Fibroblast of mammary gland (primary cell): ENCODE results near the gene HMGXB4.

ENCODE experiments used
- DNase-seq: peaks from one replicate; pipeline ENCODE4 v3.0.0-alpha.2; 2010; ENCODE audit warnings: low read depth
- H3K4me3 ChIP-seq: 2 replicates; pipeline ENCODE4 v1.5.1; 2011; ENCODE audit warnings: low read depth, mild to moderate bottlenecking, low read length, moderate library complexity; ENCODE audit not compliant: control insufficient read depth
- TF ChIP-seq, protein P1 (sequence below): conservative IDR thresholded peaks from 2 replicates; pipeline ENCODE4 v1.5.1; 2011; ENCODE audit warnings: low read depth, low read length, inconsistent platforms; ENCODE audit not compliant: control insufficient read depth, insufficient read depth

Gene HMGXB4

DNA sequence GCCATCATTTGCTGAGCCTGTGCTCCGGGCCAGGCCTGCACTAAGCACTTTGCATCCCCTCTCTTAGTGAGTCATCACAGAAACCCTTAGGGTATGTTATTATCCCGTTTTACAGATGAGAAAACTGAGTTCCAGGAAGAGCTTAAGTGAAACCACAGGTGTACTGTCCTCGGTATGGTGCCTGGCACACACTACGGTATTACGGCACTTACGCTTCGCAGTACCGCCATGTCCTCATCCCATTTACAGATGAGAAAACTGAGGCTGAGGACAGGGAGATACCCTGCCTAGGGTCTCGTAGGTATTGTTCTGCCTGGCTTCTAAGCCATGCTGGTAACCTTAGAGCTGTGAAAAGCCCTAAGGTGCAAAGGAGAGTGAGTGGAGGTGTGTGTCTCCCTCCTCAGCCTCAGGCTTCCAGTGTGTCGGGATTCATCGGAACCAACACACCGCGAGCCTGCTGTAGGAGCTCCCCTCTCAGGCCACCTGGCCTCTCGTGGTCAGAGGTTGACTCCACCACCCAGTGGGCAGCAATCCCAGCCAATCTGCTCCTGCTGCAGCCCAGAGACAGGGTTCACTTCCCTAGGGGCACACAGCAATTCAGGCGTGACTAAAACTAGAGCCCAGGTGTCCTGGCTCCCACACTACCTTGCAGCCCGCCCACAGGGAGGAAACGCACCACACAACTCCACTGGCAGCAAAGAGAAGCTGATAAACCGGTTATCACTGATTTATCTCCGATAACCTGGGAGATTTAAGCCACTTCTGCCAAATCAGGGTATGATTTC is 84.0 kb downstream of the HMGXB4 start:
- TF ChIP-seq, protein P1, sequence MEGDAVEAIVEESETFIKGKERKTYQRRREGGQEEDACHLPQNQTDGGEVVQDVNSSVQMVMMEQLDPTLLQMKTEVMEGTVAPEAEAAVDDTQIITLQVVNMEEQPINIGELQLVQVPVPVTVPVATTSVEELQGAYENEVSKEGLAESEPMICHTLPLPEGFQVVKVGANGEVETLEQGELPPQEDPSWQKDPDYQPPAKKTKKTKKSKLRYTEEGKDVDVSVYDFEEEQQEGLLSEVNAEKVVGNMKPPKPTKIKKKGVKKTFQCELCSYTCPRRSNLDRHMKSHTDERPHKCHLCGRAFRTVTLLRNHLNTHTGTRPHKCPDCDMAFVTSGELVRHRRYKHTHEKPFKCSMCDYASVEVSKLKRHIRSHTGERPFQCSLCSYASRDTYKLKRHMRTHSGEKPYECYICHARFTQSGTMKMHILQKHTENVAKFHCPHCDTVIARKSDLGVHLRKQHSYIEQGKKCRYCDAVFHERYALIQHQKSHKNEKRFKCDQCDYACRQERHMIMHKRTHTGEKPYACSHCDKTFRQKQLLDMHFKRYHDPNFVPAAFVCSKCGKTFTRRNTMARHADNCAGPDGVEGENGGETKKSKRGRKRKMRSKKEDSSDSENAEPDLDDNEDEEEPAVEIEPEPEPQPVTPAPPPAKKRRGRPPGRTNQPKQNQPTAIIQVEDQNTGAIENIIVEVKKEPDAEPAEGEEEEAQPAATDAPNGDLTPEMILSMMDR, result no peak
- DNase-seq, result no peak
- H3K4me3 ChIP-seq, result no peak overlapping the region

DNA sequence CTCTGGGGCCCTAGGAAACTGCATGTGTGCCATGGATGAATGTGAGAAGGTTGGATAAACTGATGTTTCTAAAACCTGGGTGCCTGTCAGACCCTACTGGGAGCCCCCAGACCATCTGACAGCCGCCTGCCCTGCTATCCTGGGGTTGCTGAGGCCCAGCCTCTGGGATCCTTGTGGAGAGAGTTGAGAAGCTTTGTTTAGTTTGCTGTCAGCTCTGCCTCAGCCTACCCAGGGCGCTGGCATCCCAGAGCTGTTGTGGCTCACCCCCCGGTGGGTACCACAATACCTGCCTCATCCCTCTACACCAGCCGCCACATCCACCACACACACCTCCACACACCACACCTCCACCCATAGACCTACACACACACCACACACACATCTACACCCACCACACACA is 85.1 kb downstream of the HMGXB4 start:
- H3K4me3 ChIP-seq, result no peak overlapping the region
- DNase-seq, result no peak
- TF ChIP-seq, protein P1, result no peak

DNA sequence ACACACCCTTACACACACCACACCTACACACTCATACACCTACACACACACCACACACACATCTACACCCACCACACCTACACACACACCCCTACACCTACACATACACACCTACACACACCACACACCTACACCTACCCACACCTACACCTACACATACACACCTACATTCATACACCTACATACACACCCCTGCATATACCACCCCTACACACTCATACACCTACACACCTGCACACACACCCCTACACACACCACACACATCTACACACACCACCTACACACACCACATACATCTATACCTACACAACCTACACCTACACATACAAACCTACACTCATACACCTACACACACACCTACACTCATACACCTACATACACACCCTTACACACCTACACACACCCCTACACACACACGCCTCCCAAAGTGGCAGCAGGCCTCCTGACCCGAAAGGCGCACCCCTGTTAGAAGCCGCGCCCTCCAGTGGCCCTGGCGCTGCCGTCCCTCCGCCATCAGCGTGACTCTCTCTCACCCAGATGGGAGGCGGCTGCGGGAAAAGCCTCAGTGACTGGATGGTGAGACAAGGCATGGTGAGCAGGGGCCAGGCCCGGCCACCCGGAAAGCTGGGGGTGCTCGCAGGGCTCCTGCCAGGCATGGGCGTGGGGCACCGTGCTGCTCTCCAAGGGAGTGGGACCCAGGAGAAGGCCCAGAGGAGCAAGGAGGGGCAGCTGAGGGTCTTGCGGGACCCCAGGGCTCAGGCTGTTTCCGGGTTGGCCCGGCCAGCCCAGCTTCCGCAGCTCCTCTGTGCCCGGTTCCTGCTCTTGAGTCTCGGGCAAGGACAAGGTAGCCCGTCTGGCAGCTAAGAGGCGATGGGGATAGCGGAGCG is 86.6 kb downstream of the HMGXB4 start:
- H3K4me3 ChIP-seq, result no peak overlapping the region
- TF ChIP-seq, protein P1, result no peak
- no peak for DNase-seq

DNA sequence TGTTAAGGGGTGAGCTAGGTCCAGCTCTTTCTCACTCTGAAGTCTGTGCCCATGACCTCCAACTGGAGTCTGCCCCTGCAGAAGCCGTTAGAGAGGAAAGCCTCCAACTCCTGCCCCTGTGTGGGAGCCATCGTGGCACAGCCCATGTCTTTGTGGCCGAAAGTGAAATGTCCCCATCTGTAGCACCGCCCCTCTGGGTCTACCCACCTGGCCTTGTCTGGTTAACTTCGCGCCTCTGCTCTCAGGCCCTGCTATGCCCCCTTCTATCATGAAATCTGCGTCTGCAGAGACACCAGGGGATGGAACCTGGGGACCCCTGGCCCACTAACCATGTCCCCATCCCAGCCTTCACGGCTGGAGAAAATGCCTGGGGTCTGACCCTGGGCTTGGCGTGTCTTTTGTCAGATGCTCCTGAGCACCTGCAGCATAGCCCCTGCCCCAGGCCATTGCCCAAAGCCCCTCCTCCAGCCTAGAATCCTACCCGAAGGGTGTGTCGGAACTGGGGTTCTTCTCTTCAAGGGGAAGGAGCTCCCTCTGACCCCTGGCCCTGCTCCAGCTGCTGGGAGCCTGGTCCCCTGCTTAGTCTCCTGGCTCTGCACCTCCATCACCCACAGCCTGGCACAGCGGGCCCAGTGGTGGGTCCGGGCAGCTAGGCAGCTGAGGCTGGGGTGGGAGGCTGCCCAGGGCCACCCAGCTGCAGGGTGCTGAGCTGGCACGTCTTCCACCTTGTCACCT is 87.8 kb downstream of the HMGXB4 start:
- TF ChIP-seq, protein P1, result no peak
- H3K4me3 ChIP-seq, result no peak overlapping the region

More for the DNA sequence above, 87.8 kb downstream of the HMGXB4 start:
- no peak for DNase-seq
